Measurements from ENCODE around the gene CSF2. TPM values are rescaled to one million over a fixed set of nuclear protein-coding genes. Genes with fewer than 3 reads are reported as not detected.

The CSF2 gene
- polyA plus RNA-seq, 1 experiment: not detected

DNA sequence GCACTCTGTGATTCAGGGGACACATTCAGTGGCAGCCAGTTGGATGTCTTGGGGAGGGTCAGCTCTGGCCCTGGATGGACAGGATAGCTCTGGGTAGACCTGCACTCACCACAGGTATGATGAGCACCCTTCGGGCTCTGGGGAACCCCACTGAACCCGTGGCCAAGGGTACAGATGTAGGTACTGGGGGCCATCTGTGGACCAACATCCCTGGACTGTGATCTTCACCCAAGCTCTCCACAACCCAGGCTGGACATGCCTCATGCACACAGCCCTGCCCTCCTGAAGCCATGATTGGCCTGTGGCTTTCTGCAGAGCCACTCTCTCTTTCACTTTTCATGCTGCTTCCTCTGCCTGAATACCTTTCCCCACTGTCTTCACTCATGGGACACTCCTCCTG is 46.6 kb upstream of the CSF2 start:
- CTCF ChIA-PET: no interaction called here
- TF ChIP-seq CTCF (IDR thresholded peaks at IDR 0.05; ENCODE audit: low read depth, low read length): no peak

DNA sequence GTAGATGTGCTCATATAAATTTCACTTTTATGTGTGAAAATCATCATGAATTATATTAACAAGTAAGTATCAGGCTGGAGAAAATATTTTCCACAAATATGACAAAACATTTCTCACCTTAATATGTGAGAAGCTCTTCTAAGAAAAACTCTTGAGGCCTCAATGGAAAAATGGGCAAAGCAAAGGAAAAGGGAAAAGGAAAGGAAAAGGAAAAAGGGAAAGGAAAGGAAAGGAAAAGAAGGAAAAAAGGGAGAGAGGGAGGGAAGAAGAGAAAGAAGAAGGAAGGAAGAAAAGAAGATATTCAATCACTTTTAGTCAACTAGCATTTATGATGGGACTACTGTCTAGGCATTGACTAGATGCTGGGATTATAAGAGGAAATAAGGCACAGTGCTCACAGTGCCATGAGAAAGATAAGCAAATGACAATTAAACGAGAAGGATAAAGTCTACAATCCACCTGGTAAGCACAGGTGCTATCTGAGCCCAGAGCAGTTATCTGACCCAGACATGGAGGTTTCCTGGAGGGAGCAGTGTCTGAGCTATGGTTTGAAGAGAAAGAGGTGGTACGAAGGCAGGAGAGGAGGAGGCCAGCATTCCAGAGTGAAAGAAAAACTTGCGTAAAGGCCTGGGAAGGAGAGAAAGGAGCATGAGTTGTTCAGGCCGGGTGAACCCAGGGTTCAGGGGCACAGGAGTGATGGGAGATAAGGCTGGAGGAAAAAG is 43.8 kb upstream of the CSF2 start:
- TF ChIP-seq CTCF (IDR thresholded peaks at IDR 0.05; ENCODE audit: low read depth, low read length): no peak
- H3K4me3 ChIP-seq (ENCODE audit: low read depth, low read length): no peak overlapping the region
- DNase-seq (ENCODE audit: low read depth, low spot score): no peak
- H3K27me3 ChIP-seq (ENCODE audit: control insufficient read depth, insufficient read depth, low read length): no peaks in the 10 kb centered on the region
- H3K9me3 ChIP-seq (ENCODE audit: control insufficient read depth, insufficient read depth, low read length): no peaks in the 10 kb centered on the region
- H3K27ac ChIP-seq (ENCODE audit: low read depth, low read length): no peak overlapping the region
- POLR2A ChIA-PET: no interaction called here
- CTCF ChIA-PET: interaction anchor here (0.7 kb wide), 1 partner anchor 150 kb away, joined by 6 read pairs; no protein-coding TSS in a partner anchor

More for the DNA sequence above, 46.6 kb upstream of the CSF2 start:
- H3K27me3 ChIP-seq (ENCODE audit: control insufficient read depth, insufficient read depth, low read length): no peaks in the 10 kb centered on the region
- H3K4me3 ChIP-seq (ENCODE audit: low read depth, low read length): no peak overlapping the region
- no peaks in the 10 kb centered on the region for H3K9me3 ChIP-seq (ENCODE audit: control insufficient read depth, insufficient read depth, low read length)
- POLR2A ChIA-PET: no interaction called here
- no peak overlapping the region for H3K27ac ChIP-seq (ENCODE audit: low read depth, low read length)
- no peak for DNase-seq (ENCODE audit: low read depth, low spot score)

GRCh38 chr5:132030610-132031009 is 43.0 kb upstream of the CSF2 start:
- H3K27ac ChIP-seq (ENCODE audit: low read depth, low read length): no peak overlapping the region
- H3K9me3 ChIP-seq (ENCODE audit: control insufficient read depth, insufficient read depth, low read length): no peaks in the 10 kb centered on the region
- POLR2A ChIA-PET: no interaction called here
- H3K4me3 ChIP-seq (ENCODE audit: low read depth, low read length): no peak overlapping the region
- TF ChIP-seq CTCF (IDR thresholded peaks at IDR 0.05; ENCODE audit: low read depth, low read length): no peak
- DNase-seq (ENCODE audit: low read depth, low spot score): no peak
- CTCF ChIA-PET: no interaction called here
- H3K27me3 ChIP-seq (ENCODE audit: control insufficient read depth, insufficient read depth, low read length): no peaks in the 10 kb centered on the region

DNA sequence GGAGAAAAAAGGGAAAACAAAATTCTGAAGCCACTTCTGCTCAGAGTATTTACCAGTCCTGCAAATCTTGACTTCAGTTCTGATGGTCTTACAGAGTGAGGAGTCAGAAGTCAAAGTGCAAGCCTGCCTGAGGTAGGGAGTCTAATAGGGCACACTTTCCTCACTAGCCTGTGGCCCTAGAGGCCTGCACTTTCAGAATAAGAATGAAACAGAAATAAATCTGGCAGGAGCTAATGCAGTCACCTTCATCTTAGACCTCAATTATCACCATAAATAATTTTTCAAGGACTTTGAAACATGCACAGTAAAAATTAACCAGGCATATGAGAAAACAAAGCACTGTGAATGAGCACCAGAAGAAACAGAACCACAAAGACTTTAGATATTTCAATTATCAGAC is 41.4 kb upstream of the CSF2 start:
- POLR2A ChIA-PET: no interaction called here
- H3K27ac ChIP-seq (ENCODE audit: low read depth, low read length): no peak overlapping the region
- no peak overlapping the region for H3K4me3 ChIP-seq (ENCODE audit: low read depth, low read length)
- DNase-seq (ENCODE audit: low read depth, low spot score): no peak
- CTCF ChIA-PET: no interaction called here
- no peaks in the 10 kb centered on the region for H3K27me3 ChIP-seq (ENCODE audit: control insufficient read depth, insufficient read depth, low read length)
- H3K9me3 ChIP-seq (ENCODE audit: control insufficient read depth, insufficient read depth, low read length): no peaks in the 10 kb centered on the region
- TF ChIP-seq CTCF (IDR thresholded peaks at IDR 0.05; ENCODE audit: low read depth, low read length): no peak

GRCh38 chr5:132033122-132033521 is 40.5 kb upstream of the CSF2 start:
- Histone ChIP-seq H3K4me3 (ENCODE audit: low read depth, low read length) (no peak overlapping the region), H3K27ac (ENCODE audit: low read depth, low read length) (no peak overlapping the region), H3K9me3 (ENCODE audit: control insufficient read depth, insufficient read depth, low read length) (no peaks in the 10 kb centered on the region), H3K27me3 (ENCODE audit: control insufficient read depth, insufficient read depth, low read length) (no peaks in the 10 kb centered on the region)
- no peak for TF ChIP-seq CTCF (IDR thresholded peaks at IDR 0.05; ENCODE audit: low read depth, low read length)
- CTCF ChIA-PET: no interaction called here
- POLR2A ChIA-PET: no interaction called here
- DNase-seq (ENCODE audit: low read depth, low spot score): no peak
